ENCODE measurements around the gene YPEL2. TPM values are rescaled to one million over a fixed set of nuclear protein-coding genes. Genes with fewer than 3 reads are reported as not detected.
"Not testable (repeated sequence)": the region's sequence is repeated elsewhere in the genome, so short reads cannot be mapped to it uniquely, and the experiment has no call there.

YPEL2 gene
- total and polyA plus RNA-seq, 2 donors (not counting 3 experiments of a cell fraction or from before 2014, with no cell fraction given), result 36.5 to 66.8 TPM

DNA sequence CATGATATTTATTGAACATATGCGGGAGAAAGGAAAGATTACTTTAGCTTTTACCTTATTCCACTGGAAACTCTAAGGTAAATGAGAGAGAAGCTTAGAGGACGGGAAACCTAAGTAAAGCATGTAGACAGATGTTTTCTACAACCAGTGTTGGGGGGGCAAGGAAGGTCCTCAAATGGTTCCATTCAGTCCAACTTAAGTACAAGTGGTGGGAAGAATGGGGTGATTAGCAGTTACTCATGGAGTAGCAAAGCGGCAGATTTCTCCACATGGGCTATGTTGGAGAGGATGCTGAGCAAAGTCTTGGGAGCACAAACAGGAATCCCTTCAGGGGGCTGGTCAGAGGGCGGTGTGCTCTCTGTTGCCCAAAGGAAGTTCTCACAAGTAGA, 78.6 kb downstream of the YPEL2 start:
- peak; percentile 8 for FAIRE-seq
- CTCF ChIA-PET, result no interaction called here
- Histone ChIP-seq H3K79me2 (ENCODE audit: control insufficient read depth, insufficient read depth, low read length) (no peaks in the 10 kb centered on the region), H3K9ac (replicated peaks; ENCODE audit: extremely low read depth, insufficient read depth, low read length) (no peak overlapping the region), H3K9me1 (replicated peaks; ENCODE audit: control insufficient read depth, extremely low read depth, insufficient read depth, low read length) (no peaks in the 10 kb centered on the region), H3K4me1 (ENCODE audit: control insufficient read depth, extremely low read depth, insufficient read depth, low read length) (no peaks in the 10 kb centered on the region), H3K4me2 (ENCODE audit: insufficient read depth, low read length) (no peak overlapping the region), H2AFZ (ENCODE audit: low read depth, low read length) (no peak overlapping the region), H4K20me1 (replicated peaks; ENCODE audit: control insufficient read depth, extremely low read depth, insufficient read depth, low read length) (no peaks in the 10 kb centered on the region), H3K36me3 (ENCODE audit: control insufficient read depth in 2 of 2, extremely low read depth in 1 of 2, insufficient read depth in 2 of 2, low read length in 2 of 2) (peaks cover 0 to 1% of the 10 kb centered on the region in 2 experiments), H3K9me3 (replicated peaks; ENCODE audit: control insufficient read depth, insufficient read depth, low read length) (no peaks in the 10 kb centered on the region), H3K27me3 (ENCODE audit: control insufficient read depth in 2 of 2, insufficient read depth in 2 of 2, low read length in 2 of 2) (no peaks in the 10 kb centered on the region), H3K4me3 (replicated peaks in 1 of 3; ENCODE audit: insufficient read depth in 1 of 3, low read depth in 1 of 3, low read length in 3 of 3) (no peak overlapping the region), H3K27ac (ENCODE audit: insufficient read depth, low read depth, low read length) (no peak overlapping the region)
- DNase-seq (ENCODE audit: low read depth, low spot score), result no peak
- dilution Hi-C loops (cut with MboI; ENCODE audit: extremely low pct_ligation_motif_present, low sequenced_read_pairs) (no loop called here), intact Hi-C loops (cut with micrococcal nuclease) (no loop called here)
- POLR2A ChIA-PET, result no interaction called here
- no TSS peak for BruUV-seq (replicated peaks)
- TF ChIP-seq, protein P1, sequence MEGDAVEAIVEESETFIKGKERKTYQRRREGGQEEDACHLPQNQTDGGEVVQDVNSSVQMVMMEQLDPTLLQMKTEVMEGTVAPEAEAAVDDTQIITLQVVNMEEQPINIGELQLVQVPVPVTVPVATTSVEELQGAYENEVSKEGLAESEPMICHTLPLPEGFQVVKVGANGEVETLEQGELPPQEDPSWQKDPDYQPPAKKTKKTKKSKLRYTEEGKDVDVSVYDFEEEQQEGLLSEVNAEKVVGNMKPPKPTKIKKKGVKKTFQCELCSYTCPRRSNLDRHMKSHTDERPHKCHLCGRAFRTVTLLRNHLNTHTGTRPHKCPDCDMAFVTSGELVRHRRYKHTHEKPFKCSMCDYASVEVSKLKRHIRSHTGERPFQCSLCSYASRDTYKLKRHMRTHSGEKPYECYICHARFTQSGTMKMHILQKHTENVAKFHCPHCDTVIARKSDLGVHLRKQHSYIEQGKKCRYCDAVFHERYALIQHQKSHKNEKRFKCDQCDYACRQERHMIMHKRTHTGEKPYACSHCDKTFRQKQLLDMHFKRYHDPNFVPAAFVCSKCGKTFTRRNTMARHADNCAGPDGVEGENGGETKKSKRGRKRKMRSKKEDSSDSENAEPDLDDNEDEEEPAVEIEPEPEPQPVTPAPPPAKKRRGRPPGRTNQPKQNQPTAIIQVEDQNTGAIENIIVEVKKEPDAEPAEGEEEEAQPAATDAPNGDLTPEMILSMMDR (IDR thresholded peaks at IDR 0.05; ENCODE audit: extremely low read depth in 1 of 2, insufficient read depth in 1 of 2, low read depth in 1 of 2, low read length in 2 of 2), result no peak
- TF ChIP-seq FOS (IDR thresholded peaks at IDR 0.05; ENCODE audit: borderline replicate concordance, insufficient read depth, low read length), result no peak
- TF ChIP-seq, protein P2, sequence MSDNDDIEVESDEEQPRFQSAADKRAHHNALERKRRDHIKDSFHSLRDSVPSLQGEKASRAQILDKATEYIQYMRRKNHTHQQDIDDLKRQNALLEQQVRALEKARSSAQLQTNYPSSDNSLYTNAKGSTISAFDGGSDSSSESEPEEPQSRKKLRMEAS (IDR thresholded peaks at IDR 0.05; ENCODE audit: insufficient read depth, insufficient read length), result no peak

DNA sequence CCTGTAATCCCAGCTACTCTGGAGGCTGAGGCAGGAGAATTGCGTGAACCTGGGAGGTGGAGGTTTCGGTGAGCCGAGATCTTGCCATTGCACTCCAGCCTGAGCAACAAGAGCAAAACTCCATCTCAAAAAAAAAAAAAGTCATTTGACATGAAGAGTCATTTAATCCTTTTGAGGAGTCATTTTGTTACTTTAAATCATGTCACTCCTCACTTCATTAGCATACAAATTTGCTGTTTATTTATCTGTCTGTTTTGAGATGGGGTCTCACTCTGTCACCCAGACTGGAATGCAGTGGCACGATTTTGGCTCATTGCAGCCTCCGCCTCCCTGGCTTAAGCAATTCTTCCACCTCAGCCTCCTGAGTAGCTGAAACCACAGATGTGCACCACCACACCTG, 81.0 kb downstream of the YPEL2 start:
- FAIRE-seq; BruUV-seq (replicated peaks); H4K20me1 ChIP-seq (replicated peaks; ENCODE audit: control insufficient read depth, extremely low read depth, insufficient read depth, low read length); DNase-seq (ENCODE audit: low read depth, low spot score); H3K9me1 ChIP-seq (replicated peaks; ENCODE audit: control insufficient read depth, extremely low read depth, insufficient read depth, low read length); H3K79me2 ChIP-seq (ENCODE audit: control insufficient read depth, insufficient read depth, low read length); H3K27me3 ChIP-seq (ENCODE audit: control insufficient read depth in 2 of 2, insufficient read depth in 2 of 2, low read length in 2 of 2); H3K27ac ChIP-seq (ENCODE audit: insufficient read depth, low read depth, low read length); intact Hi-C loops (cut with micrococcal nuclease); H2AFZ ChIP-seq (ENCODE audit: low read depth, low read length); H3K4me3 ChIP-seq (replicated peaks in 1 of 3; ENCODE audit: insufficient read depth in 1 of 3, low read depth in 1 of 3, low read length in 3 of 3); H3K36me3 ChIP-seq (ENCODE audit: control insufficient read depth in 2 of 2, extremely low read depth in 1 of 2, insufficient read depth in 2 of 2, low read length in 2 of 2); POLR2A ChIA-PET; dilution Hi-C loops (cut with MboI; ENCODE audit: extremely low pct_ligation_motif_present, low sequenced_read_pairs); H3K9ac ChIP-seq (replicated peaks; ENCODE audit: extremely low read depth, insufficient read depth, low read length); H3K4me2 ChIP-seq (ENCODE audit: insufficient read depth, low read length); H3K4me1 ChIP-seq (ENCODE audit: control insufficient read depth, extremely low read depth, insufficient read depth, low read length); H3K9me3 ChIP-seq (replicated peaks; ENCODE audit: control insufficient read depth, insufficient read depth, low read length): not testable (repeated sequence)
- CTCF ChIA-PET, result interaction anchor here (1.8 kb wide), 1 partner anchor 11 kb away, joined by 7 read pairs; no protein-coding TSS in a partner anchor
